Measurements from ENCODE around the gene LOXL3. TPM values are rescaled to one million over a fixed set of nuclear protein-coding genes. Genes with fewer than 3 reads are reported as not detected.
A peak's percentile ranks its signal among the peaks of the same experiment; 100 is the strongest.

LOXL3 gene
- total RNA-seq, 1 donor from 2014 or later, result 2.3 TPM

DNA sequence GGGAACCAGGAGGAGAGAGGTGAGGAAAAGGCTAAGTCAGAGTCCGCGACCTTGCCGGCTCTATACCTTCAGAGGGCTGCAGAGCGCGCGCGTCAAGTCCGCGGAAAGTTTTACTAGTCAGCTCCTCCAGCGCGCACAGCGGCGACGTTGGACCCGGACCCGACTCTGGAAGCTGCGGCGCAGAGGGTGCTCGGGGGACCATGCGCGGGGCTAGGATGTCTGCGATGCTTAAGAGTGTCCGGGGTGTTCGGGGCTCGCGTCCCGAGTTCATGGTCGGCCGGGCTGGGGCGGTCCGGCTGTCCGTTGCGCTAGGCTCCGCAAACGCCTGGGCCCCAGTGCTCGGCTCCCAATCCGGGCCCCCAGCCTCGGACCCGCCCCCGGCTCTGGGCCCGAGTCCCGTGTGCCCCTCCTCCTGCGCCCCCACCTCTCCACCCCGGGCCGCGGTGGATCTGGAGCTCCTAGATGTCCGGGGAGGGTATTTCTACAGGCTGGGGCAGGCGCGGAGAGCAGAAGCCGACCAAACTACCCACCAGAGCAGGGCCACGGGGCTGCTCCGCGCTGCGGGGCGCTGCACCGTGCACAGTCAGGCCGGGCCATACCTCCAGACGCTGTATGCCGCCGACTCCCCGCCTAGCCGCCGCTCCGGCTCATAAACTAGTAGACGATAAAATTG, 54.3 kb downstream of the LOXL3 start, which contains the start of gene LBX2:
TSS of gene LBX2 (minus strand) at position 337 of the 673 bp plus-strand sequence. CDS start at position 271, 66 bp downstream.
- intact Hi-C loops (cut with micrococcal nuclease), result loop anchor here (2.0 kb wide), 1 partner anchor 15 kb away; the partner anchor contains the start of gene TLX2
- CTCF ChIA-PET, result interaction anchor here (0.9 to 1.5 kb wide), 2 partner anchors 17 to 32 kb away, joined by 3 to 5 read pairs; partner anchors contain the start of genes CCDC142 and TTC31
- POLR2A ChIA-PET, result interaction anchor here (0.7 to 2.5 kb wide), 9 partner anchors 10 to 294 kb away, joined by 3 to 11 read pairs (median 3); partner anchors contain the start of genes AUP1, HTRA2 and MRPL53
- Mint-ChIP-seq H3K9me3 (no peaks in the 10 kb centered on the region), H3K36me3 (ENCODE audit: low read depth) (peaks cover 8% of the 10 kb centered on the region), H3K4me3 (peak within 1 kb of the TSS; percentile 87), H3K27me3 (peaks cover 32% of the 10 kb centered on the region), H3K4me1 (peaks cover 48% of the 10 kb centered on the region), H3K27ac (peak within 1 kb of the TSS; percentile 62)
- ATAC-seq (ENCODE audit: low read depth) (peak; percentile 16), DNase-seq (no peak)
- TF ChIP-seq CTCF (IDR thresholded peaks at IDR 0.05), result no peak

GRCh38 chr2:74498500-74499266, 55.1 kb downstream of the LOXL3 start:
- DNase-seq (no peak), ATAC-seq (ENCODE audit: low read depth) (peak; percentile 14)
- TF ChIP-seq CTCF (IDR thresholded peaks at IDR 0.05), result no peak
- ChIA-PET CTCF (interaction anchor here (1.4 kb wide), 1 partner anchor 91 kb away, joined by 3 read pairs; no protein-coding TSS in a partner anchor), POLR2A (interaction anchor here (0.7 to 2.5 kb wide), 11 partner anchors 8 to 293 kb away, joined by 3 to 11 read pairs (median 4); partner anchors contain the start of genes AUP1, CCDC142, HTRA2 and PCGF1)
- intact Hi-C loops (cut with micrococcal nuclease), result loop anchor here (2.0 kb wide), 1 partner anchor 16 kb away; the partner anchor contains the start of gene TLX2
- H3K4me1 Mint-ChIP-seq, result peaks cover 42% of the 10 kb centered on the region
- peak overlapping the region; percentile 62 for H3K27ac Mint-ChIP-seq
- H3K36me3 Mint-ChIP-seq (ENCODE audit: low read depth), result peaks cover 14% of the 10 kb centered on the region
- peak overlapping the region; percentile 87 for H3K4me3 Mint-ChIP-seq
- no peaks in the 10 kb centered on the region for H3K9me3 Mint-ChIP-seq
- peaks cover 30% of the 10 kb centered on the region for H3K27me3 Mint-ChIP-seq

GRCh38 chr2:74497777-74498499, 55.8 kb downstream of the LOXL3 start:
- ATAC-seq (ENCODE audit: low read depth) (peak; percentile 51), DNase-seq (no peak)
- ChIA-PET CTCF (interaction anchor here (1.4 kb wide), 1 partner anchor 91 kb away, joined by 3 read pairs; no protein-coding TSS in a partner anchor), POLR2A (interaction anchor here (0.8 to 2.4 kb wide), 6 partner anchors 9 to 84 kb away, joined by 3 to 11 read pairs (median 6); partner anchors contain the start of genes AUP1, CCDC142, HTRA2 and PCGF1)
- Mint-ChIP-seq H3K4me3 (peak overlapping the region; percentile 87), H3K27me3 (peaks cover 30% of the 10 kb centered on the region), H3K36me3 (ENCODE audit: low read depth) (peaks cover 19% of the 10 kb centered on the region), H3K9me3 (no peaks in the 10 kb centered on the region), H3K4me1 (peaks cover 35% of the 10 kb centered on the region), H3K27ac (peak overlapping the region; percentile 62)
- intact Hi-C loops (cut with micrococcal nuclease), result loop anchor here (2.0 kb wide), 1 partner anchor 17 kb away; the partner anchor contains the start of gene TLX2
- no peak for TF ChIP-seq CTCF (IDR thresholded peaks at IDR 0.05)

DNA sequence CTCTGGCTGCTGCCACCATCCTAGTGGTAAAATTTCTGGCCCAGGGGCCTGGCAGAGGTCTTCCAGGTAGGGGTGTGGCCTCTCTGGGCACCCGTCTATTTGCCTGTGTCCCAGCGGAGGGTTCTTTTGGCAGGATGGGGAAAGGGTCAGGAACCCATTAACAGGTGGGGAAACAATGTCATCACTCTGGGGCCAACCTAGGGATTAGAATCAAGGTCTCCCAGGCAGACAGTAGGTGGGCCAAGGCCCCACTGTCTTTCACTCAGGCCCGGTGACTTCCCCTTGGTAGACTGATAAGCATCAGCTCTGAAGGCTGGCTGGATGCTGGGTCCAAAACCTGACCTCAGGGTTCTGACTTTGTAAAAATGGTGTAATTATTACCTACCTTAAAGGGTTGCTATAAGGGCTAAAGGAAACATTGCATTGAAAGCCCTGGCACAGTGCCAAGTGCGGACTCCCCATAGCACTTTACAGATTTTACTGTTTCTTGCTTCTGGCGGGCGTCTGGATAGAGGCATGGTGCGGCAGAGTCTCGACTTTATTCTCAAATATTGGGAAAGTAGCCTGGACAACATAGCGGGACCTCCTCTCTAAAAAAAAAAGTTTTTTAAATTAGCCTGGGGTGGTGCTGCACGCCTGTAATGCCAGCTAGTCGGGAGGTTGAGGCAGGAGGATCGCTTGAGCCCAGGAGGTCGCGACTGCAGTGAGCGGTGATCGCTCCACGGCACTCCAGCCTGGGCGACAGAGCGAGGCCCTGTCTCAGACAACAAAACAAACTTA, 56.6 kb downstream of the LOXL3 start:
- H3K36me3 Mint-ChIP-seq (ENCODE audit: low read depth), result peaks cover 26% of the 10 kb centered on the region
- H3K4me1 Mint-ChIP-seq, result peaks cover 27% of the 10 kb centered on the region
- CTCF ChIA-PET, result interaction anchor here (1.4 kb wide), 1 partner anchor 92 kb away, joined by 3 read pairs; no protein-coding TSS in a partner anchor
- peaks cover 25% of the 10 kb centered on the region for H3K27me3 Mint-ChIP-seq
- TF ChIP-seq CTCF (IDR thresholded peaks at IDR 0.05), result no peak
- H3K27ac Mint-ChIP-seq, result no peak overlapping the region
- POLR2A ChIA-PET, result interaction anchor here (0.6 to 2.4 kb wide), 7 partner anchors 10 to 1398 kb away, joined by 3 to 11 read pairs (median 7); partner anchors contain the start of genes AUP1, CCDC142, HTRA2 and PCGF1
- no peak for ATAC-seq (ENCODE audit: low read depth)
- peak overlapping the region; percentile 87 for H3K4me3 Mint-ChIP-seq
- no peak for DNase-seq
- intact Hi-C loops (cut with micrococcal nuclease), result no loop called here
- H3K9me3 Mint-ChIP-seq, result no peaks in the 10 kb centered on the region

Measured in activated B cell treated with CpG ODN at 0.5 μM for 24 hours (primary cell).